ENCODE measurements around the gene IGFBP2. TPM values are rescaled to one million over a fixed set of nuclear protein-coding genes. Genes with fewer than 3 reads are reported as not detected.

IGFBP2 gene, protein sequence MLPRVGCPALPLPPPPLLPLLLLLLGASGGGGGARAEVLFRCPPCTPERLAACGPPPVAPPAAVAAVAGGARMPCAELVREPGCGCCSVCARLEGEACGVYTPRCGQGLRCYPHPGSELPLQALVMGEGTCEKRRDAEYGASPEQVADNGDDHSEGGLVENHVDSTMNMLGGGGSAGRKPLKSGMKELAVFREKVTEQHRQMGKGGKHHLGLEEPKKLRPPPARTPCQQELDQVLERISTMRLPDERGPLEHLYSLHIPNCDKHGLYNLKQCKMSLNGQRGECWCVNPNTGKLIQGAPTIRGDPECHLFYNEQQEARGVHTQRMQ
- under 1 TPM in 2 of 6 experiments, not detected in 4; 0.28 to 0.40 TPM for total RNA-seq (2021; fragmentation: NEBNext Ultra II Directional; extraction: Animal tissue kit (Norgen Biotek cat#: 25700))
- long read RNA-seq, result 0 reads

DNA sequence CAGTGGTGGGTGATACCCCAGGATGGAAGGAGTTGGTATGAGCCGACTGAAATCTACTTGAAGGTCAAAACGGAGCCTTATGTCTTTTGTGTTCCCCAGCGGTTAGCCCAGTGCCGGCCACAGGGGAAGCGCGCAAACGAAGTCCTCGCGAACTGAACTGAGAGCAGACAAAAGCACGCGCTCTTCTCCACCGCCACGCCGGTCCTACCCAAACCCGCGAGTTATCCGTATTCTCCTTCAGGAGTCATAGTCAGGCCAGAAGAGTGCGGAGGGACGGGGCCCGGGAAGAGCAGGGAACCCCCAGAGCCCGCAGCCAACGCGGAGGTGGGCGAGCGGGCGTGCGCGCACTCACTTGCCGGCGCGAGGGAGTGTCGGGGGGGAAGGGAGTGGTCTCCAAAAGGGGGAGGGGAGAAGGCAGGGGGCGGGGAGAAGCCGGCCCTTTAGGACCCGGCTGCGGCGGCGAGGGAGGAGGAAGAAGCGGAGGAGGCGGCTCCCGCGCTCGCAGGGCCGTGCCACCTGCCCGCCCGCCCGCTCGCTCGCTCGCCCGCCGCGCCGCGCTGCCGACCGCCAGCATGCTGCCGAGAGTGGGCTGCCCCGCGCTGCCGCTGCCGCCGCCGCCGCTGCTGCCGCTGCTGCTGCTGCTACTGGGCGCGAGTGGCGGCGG is at the start of gene IGFBP2:
Gene IGFBP2 (plus strand): TSS at position 469 of the 664 bp plus-strand sequence. CDS start 104 bp downstream, at position 573.
- no peak within 1 kb of the TSS for H3K27ac Mint-ChIP-seq
- no peaks in the 10 kb centered on the region for H3K36me3 Mint-ChIP-seq (ENCODE audit: low read depth)
- H3K4me1 Mint-ChIP-seq (ENCODE audit: low read depth), result peaks cover 42% of the 10 kb centered on the region
- peak within 1 kb of the TSS; percentile 77 for H3K4me3 Mint-ChIP-seq
- H3K9me3 Mint-ChIP-seq, result no peaks in the 10 kb centered on the region
- DNase-seq, result no peak
- TF ChIP-seq, protein P1, sequence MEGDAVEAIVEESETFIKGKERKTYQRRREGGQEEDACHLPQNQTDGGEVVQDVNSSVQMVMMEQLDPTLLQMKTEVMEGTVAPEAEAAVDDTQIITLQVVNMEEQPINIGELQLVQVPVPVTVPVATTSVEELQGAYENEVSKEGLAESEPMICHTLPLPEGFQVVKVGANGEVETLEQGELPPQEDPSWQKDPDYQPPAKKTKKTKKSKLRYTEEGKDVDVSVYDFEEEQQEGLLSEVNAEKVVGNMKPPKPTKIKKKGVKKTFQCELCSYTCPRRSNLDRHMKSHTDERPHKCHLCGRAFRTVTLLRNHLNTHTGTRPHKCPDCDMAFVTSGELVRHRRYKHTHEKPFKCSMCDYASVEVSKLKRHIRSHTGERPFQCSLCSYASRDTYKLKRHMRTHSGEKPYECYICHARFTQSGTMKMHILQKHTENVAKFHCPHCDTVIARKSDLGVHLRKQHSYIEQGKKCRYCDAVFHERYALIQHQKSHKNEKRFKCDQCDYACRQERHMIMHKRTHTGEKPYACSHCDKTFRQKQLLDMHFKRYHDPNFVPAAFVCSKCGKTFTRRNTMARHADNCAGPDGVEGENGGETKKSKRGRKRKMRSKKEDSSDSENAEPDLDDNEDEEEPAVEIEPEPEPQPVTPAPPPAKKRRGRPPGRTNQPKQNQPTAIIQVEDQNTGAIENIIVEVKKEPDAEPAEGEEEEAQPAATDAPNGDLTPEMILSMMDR (IDR thresholded peaks at IDR 0.05), result no peak
- peaks cover 61% of the 10 kb centered on the region for H3K27me3 Mint-ChIP-seq (ENCODE audit: insufficient read depth)

DNA sequence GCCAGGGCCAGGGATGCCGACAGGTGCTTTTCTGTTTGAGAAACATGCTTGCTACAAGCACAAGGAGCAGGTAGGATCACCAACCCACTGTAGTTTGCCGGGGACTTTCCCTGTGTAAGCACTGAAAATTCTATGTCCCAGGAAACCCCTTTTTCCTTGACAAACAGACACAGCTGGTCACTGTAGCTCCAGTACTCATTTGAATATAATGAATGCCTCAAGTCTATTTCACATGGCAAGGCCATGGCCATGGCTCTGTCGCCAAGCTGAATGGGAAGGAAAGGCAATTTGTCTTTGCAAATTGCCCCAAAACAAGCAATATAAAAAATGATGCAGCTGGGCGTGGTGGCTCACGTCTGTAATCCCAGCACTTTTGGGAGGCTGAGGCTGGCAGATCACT is 49.6 kb upstream of the IGFBP2 start:
- Mint-ChIP-seq H3K36me3 (ENCODE audit: low read depth) (no peaks in the 10 kb centered on the region), H3K27ac (no peak overlapping the region), H3K4me3 (no peak overlapping the region), H3K4me1 (ENCODE audit: low read depth) (peaks cover 11% of the 10 kb centered on the region), H3K27me3 (ENCODE audit: insufficient read depth) (peaks cover 57% of the 10 kb centered on the region), H3K9me3 (peaks cover 3% of the 10 kb centered on the region; the same call in 1 of the 2 replicates)
- DNase-seq, result no peak
- TF ChIP-seq, protein P1 (IDR thresholded peaks at IDR 0.05), result no peak

DNA sequence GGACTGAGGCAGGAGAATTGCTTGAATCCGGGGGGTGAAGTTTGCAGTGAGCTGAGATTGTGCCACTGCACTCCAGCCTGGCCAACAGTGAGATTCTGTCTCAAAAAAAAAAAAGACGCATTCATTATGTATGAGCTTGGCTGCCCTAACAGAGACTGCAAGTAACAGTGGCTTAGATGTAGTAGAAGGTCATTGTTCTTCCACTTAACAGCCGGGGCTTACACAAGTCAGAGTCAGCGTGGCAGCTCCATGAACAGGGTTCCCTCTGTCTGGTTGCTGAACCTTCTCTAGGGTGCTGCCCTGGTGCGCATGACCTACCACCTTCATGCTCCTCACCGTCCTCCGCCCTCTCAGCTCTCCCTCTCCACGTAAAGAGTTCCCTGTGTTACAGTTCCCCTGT is 49.1 kb upstream of the IGFBP2 start:
- H3K27ac Mint-ChIP-seq, result no peak overlapping the region
- peaks cover 3% of the 10 kb centered on the region; the same call in 1 of the 2 replicates for H3K9me3 Mint-ChIP-seq
- peaks cover 7% of the 10 kb centered on the region; the same call in 1 of the 2 replicates for H3K4me1 Mint-ChIP-seq (ENCODE audit: low read depth)
- H3K4me3 Mint-ChIP-seq, result no peak overlapping the region
- DNase-seq, result no peak
- TF ChIP-seq, protein P1 (IDR thresholded peaks at IDR 0.05), result no peak
- no peaks in the 10 kb centered on the region for H3K36me3 Mint-ChIP-seq (ENCODE audit: low read depth)
- H3K27me3 Mint-ChIP-seq (ENCODE audit: insufficient read depth), result peaks cover 55% of the 10 kb centered on the region

DNA sequence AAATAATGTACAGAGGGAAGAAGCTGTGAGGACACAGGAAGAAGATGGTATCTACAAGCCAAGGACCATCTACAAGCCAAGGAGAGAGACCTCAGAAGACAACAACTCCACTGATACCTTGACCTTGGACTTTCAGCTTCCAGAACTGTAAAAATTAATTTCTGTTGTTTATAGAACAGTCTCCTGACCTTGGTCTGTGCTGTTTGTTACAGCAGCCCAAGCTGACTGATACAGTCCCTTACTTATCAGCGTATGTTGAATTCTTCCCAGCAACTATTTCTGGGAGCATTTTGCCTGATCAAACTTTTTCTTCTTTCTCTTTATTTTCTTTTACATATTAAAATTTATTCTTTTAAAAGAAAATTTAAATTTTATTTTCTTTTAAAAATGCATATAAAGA is 47.8 kb upstream of the IGFBP2 start:
- Mint-ChIP-seq H3K4me1 (ENCODE audit: low read depth) (peaks cover 7% of the 10 kb centered on the region; the same call in 1 of the 2 replicates), H3K4me3 (no peak overlapping the region), H3K9me3 (peaks cover 3% of the 10 kb centered on the region; the same call in 1 of the 2 replicates), H3K27ac (no peak overlapping the region), H3K27me3 (ENCODE audit: insufficient read depth) (peaks cover 59% of the 10 kb centered on the region), H3K36me3 (ENCODE audit: low read depth) (no peaks in the 10 kb centered on the region)
- TF ChIP-seq, protein P1 (IDR thresholded peaks at IDR 0.05), result no peak
- no peak for DNase-seq

DNA sequence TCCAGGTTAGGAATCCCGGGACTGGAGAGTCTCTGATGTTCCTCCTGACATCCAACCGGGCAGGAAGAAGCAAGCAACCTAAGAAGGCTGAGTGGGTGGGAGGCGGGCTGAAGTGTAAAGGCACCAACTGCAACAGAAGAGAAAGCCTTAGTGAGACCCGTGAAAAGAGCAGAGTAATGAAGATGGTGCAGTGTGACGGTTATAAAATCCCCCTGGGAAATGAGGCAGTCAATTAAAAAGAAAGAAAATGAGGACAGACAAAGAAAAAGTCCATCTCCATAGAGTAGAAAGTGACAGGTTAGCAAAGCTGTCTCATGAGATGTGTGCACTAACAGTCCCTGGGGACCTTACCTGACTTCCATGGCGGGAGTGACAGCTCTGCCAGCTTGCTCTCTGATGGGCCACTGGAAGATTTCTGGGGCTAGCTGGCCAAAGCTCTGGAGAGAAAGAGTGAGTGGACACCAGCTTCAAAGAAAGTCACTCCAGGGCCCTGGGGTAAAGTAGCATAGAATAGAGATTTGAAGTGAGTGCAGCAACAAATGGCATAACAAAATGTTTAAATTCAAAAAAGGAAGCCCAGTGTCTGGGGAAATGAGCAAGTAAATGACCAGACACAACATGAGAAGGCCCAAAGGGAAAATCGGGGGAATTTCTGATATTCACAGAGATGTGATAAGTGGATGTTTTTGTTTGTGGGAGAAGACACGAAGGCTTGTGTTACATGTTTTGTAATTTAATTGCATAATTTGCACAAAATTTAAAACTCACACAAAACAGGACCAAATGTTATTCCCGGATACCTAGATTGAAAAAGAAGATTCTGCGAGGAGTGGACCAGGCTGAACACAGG is 44.1 kb upstream of the IGFBP2 start:
- no peak for DNase-seq
- TF ChIP-seq, protein P1 (IDR thresholded peaks at IDR 0.05), result no peak
- Mint-ChIP-seq H3K9me3 (peaks cover 3% of the 10 kb centered on the region; the same call in 1 of the 2 replicates), H3K4me1 (ENCODE audit: low read depth) (no peaks in the 10 kb centered on the region), H3K27me3 (ENCODE audit: insufficient read depth) (peaks cover 40% of the 10 kb centered on the region), H3K4me3 (no peak overlapping the region), H3K36me3 (ENCODE audit: low read depth) (no peaks in the 10 kb centered on the region), H3K27ac (no peak overlapping the region)
